HepG2 (cell line): Measurements from ENCODE around the gene PIAS1.

Experiments
- CHD2 ChIP-seq: IDR thresholded peaks from 2 replicates; pipeline ENCODE4 v1.6.1; 2011; ENCODE audit warnings: low read depth, low read length, improper control_type of control experiment
- EZH2 ChIP-seq: conservative IDR thresholded peaks from 2 replicates; pipeline ENCODE4 v1.6.1; 2012; ENCODE audit warnings: mild to moderate bottlenecking, low read depth, low read length, moderate library complexity
- KLF9 ChIP-seq: IDR thresholded peaks from 2 replicates; pipeline ENCODE4 v1.6.1; 2016; ENCODE audit warnings: low read depth
- MTF1 ChIP-seq: sonication (generic); formaldehyde crosslinking; IDR thresholded peaks from 2 replicates; pipeline ENCODE4 v1.5.0; 2020; ENCODE audit warnings: missing genetic modification reagents
- PRPF4 ChIP-seq: fragments of 200-400 bp; formaldehyde crosslinking; IDR thresholded peaks from 2 replicates; pipeline ENCODE4 v1.6.1; 2016; ENCODE audit warnings: low read length, low read depth; ENCODE audit not compliant: poor library complexity, severe bottlenecking
- ZNF253 ChIP-seq: sonication (generic); formaldehyde crosslinking; IDR thresholded peaks from 2 replicates; pipeline ENCODE4 v1.8.0; 2022; ENCODE audit warnings: mild to moderate bottlenecking, missing genetic modification reagents, borderline replicate concordance
- ZNF776 ChIP-seq: sonication (generic); formaldehyde crosslinking; IDR thresholded peaks from 2 replicates; pipeline ENCODE4 v1.4.0; 2020; ENCODE audit warnings: mild to moderate bottlenecking, missing genetic modification reagents
- TF ChIP-seq, protein P1 (sequence below): IDR thresholded peaks from 2 replicates; pipeline ENCODE4 v1.6.1; 2012; ENCODE audit warnings: inconsistent platforms
- TF ChIP-seq, protein P2 (sequence below): sonication (generic); formaldehyde crosslinking; IDR thresholded peaks from 2 replicates; pipeline ENCODE4 v1.4.0; 2020; ENCODE audit warnings: missing genetic modification reagents

DNA sequence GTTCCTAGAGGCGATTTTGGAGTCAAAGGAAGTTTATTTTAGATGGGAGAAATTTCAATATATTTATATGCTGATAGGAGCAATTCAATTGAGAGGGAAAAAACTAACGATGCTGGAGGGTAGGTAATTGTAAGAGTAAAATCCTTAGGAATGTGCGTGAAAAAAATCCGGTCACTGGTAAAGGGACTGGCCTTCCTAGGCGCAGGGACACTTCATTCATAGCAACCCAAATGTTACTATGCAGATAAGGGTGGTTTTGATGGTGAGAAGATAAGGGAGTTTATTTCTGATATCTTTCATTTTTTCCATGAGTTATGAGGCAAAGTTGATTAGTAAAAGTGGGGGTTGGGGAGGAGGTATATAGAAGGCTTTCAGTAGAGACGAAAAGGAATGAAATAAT lies 1.1 kb upstream of the PIAS1 start:
- TF ChIP-seq KLF9 (CRISPR knock-in tag) (no peak), EZH2 (no peak), CHD2 (no peak), PRPF4 (no peak), MTF1 (CRISPR knock-in tag) (no peak), ZNF776 (CRISPR knock-in tag) (no peak), ZNF253 (CRISPR knock-in tag) (no peak)
- TF ChIP-seq, protein P1, sequence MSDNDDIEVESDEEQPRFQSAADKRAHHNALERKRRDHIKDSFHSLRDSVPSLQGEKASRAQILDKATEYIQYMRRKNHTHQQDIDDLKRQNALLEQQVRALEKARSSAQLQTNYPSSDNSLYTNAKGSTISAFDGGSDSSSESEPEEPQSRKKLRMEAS, result no peak
- TF ChIP-seq, protein P2, sequence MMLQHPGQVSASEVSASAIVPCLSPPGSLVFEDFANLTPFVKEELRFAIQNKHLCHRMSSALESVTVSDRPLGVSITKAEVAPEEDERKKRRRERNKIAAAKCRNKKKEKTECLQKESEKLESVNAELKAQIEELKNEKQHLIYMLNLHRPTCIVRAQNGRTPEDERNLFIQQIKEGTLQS (CRISPR knock-in tag), result no peak
